ENCODE results near the gene PRR23C.
"Not testable (repeated sequence)": the region's sequence is repeated elsewhere in the genome, so short reads cannot be mapped to it uniquely, and the experiment has no call there.

Gene PRR23C

DNA sequence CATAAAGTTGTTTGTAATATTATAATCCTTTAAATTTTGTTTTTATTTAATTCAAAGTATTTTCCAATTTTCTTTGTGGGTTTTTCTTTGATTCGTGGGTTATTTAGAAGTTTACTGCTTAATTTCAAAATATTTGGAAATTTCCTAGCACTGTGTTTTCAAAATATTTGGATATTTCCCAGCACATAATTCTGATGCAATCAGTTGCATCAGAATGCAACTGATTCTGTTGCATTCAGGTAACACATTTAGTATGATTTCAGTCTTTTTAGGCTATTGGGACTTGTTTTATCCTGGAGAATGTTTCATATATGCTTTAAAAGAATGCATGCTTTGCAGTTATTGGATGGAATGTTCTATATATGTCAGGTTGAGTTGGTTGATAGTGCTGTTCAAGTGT, 18.2 kb upstream of the PRR23C start:
- no peak for DNase-seq (ENCODE audit: extremely low read depth, low read depth)
- no peak overlapping the region for H3K4me3 ChIP-seq (replicated peaks; ENCODE audit: low read depth, low read length)
- no peak for TF ChIP-seq CTCF (IDR thresholded peaks at IDR 0.05; ENCODE audit: low read depth, low read length, missing control alignments)

DNA sequence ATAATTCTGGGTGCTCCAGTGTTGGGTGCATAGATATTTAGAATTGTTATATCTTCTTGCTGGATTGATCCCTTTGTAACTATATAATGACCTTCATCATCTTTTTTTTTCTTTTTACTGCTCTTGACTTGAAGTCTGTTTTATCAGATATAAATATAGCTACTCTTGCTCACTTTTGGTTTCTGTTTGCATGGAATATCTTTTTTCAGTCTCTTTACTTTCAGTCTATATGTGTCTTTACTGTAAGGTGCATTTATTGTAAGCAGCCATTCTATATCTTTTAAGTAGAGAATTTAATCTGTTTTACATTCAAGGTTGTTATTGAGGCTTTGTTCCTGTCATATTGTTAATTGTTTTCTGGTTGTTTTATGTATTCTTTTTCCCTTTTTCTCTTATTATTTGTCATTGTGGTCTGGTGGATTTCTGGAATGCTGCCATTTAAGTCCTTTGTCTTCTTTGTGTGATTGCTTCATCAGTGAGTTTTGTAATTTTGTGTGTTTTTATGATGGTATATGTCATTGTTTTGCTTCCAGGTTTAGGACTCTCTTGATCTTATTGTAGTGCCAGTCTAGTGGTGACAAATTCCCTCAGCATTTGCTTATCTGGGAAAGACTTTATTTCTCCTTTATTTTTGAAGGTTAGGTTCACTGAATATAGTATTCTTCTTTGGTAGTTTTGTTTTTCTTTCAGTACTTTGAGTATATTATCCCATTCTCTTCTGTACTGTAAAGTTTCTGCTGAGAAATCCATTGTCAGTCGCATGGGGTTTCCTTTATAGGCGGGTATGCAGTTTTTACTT, 8.3 kb upstream of the PRR23C start:
- no peak overlapping the region for H3K4me3 ChIP-seq (replicated peaks; ENCODE audit: low read depth, low read length)
- TF ChIP-seq CTCF (IDR thresholded peaks at IDR 0.05; ENCODE audit: low read depth, low read length, missing control alignments), result no peak
- no peak for DNase-seq (ENCODE audit: extremely low read depth, low read depth)

GRCh38 chr3:139043554-139044365, 932 bp downstream of the PRR23C start:
- DNase-seq (ENCODE audit: extremely low read depth, low read depth), result no peak
- TF ChIP-seq CTCF (IDR thresholded peaks at IDR 0.05; ENCODE audit: low read depth, low read length, missing control alignments), result no peak
- H3K4me3 ChIP-seq (replicated peaks; ENCODE audit: low read depth, low read length), result no peak overlapping the region

- H3K4me3 ChIP-seq (replicated peaks; ENCODE audit: low read depth, low read length), result no peak overlapping the region
- no peak for TF ChIP-seq CTCF (IDR thresholded peaks at IDR 0.05; ENCODE audit: low read depth, low read length, missing control alignments)
- DNase-seq (ENCODE audit: extremely low read depth, low read depth), result no peak
Observed at GRCh38 chr3:139037478-139037877, 7.2 kb downstream of the PRR23C start.

DNA sequence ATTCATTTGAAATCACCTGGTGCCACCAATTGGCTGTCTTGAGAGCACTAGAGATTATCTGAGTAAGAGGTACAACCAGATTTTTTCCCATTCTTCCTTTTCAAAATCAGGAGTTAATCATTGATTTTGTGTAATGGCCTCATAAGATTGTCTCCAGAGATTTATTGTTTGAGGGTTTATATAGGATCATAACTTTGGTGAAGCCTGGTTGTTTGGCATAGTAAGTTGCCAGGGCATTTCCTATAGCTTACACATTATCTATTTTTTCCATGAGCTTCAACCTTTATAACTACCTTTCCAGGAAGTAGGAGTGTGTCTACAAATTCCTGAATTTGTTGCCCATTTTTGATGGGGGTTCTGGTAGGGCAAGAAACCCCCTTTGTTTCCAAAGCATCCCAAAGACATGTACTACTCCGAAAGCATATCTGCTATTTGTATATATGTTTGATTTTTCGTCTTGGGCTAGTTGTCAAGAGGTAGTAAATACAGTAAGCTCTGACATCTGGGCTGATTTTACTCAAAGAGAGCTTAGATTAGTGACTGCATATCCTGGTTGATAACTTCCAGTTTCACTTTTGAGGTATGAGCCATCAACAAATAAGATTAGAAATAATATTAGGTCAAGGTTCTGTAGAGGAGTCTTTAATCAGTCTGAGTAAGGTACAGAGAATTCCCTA, 12.2 kb downstream of the PRR23C start:
- no peak for DNase-seq (ENCODE audit: extremely low read depth, low read depth)
- TF ChIP-seq CTCF (IDR thresholded peaks at IDR 0.05; ENCODE audit: low read depth, low read length, missing control alignments), result no peak
- H3K4me3 ChIP-seq (replicated peaks; ENCODE audit: low read depth, low read length), result no peak overlapping the region

DNA sequence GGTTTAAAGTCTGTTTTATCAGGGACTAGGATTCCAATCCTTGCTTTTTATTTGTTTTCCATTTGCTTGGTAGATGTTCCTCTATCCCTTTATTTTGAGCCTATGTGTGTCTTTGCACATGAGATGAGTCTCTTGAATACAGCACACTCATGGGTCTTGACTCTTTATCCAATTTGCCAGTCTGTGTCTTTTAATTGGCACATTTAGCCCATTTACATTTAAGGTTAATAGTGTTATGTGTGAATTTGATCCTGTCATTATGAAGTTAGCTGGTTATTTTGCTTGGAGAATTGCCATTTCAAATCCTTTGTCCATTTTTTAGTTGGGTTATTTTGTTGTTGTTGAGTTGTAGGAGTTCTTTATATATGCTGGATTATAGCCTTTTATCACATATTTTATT, 14.1 kb downstream of the PRR23C start:
- not testable (repeated sequence) for H3K4me3 ChIP-seq (replicated peaks; ENCODE audit: low read depth, low read length); DNase-seq (ENCODE audit: extremely low read depth, low read depth)

GRCh38 chr3:139024968-139025367, 19.7 kb downstream of the PRR23C start:
- no peak for TF ChIP-seq CTCF (IDR thresholded peaks at IDR 0.05; ENCODE audit: low read depth, low read length, missing control alignments)
- no peak for DNase-seq (ENCODE audit: extremely low read depth, low read depth)
- no peak overlapping the region for H3K4me3 ChIP-seq (replicated peaks; ENCODE audit: low read depth, low read length)

Measured in HFF-Myc (cell line).